ENCODE data around the gene S100A8.

The S100A8 gene

DNA sequence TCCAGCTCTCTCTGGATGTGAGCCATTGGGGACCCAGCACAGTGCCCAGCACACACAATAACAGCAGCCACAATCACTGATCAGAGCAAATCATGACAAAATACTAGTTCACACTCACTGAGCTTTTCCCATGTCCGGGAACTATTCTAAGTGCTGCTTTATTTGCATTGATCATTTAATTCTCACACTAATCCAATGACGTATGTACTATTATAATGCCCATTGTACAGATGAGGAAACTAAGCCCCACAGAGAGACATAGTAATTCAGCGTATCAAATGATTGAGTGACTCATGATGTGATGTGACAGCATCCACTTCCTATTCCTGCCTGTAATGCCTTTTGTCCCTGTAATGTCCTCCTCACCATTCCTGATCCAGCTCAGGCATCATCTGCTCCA, 1.9 kb upstream of the S100A8 start:
- H3K27ac ChIP-seq: no peak overlapping the region
- TF ChIP-seq, protein P1, sequence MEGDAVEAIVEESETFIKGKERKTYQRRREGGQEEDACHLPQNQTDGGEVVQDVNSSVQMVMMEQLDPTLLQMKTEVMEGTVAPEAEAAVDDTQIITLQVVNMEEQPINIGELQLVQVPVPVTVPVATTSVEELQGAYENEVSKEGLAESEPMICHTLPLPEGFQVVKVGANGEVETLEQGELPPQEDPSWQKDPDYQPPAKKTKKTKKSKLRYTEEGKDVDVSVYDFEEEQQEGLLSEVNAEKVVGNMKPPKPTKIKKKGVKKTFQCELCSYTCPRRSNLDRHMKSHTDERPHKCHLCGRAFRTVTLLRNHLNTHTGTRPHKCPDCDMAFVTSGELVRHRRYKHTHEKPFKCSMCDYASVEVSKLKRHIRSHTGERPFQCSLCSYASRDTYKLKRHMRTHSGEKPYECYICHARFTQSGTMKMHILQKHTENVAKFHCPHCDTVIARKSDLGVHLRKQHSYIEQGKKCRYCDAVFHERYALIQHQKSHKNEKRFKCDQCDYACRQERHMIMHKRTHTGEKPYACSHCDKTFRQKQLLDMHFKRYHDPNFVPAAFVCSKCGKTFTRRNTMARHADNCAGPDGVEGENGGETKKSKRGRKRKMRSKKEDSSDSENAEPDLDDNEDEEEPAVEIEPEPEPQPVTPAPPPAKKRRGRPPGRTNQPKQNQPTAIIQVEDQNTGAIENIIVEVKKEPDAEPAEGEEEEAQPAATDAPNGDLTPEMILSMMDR (conservative IDR thresholded peaks at IDR 0.05): no peak
- TF ChIP-seq ZFX (IDR thresholded peaks at IDR 0.05): no peak

DNA sequence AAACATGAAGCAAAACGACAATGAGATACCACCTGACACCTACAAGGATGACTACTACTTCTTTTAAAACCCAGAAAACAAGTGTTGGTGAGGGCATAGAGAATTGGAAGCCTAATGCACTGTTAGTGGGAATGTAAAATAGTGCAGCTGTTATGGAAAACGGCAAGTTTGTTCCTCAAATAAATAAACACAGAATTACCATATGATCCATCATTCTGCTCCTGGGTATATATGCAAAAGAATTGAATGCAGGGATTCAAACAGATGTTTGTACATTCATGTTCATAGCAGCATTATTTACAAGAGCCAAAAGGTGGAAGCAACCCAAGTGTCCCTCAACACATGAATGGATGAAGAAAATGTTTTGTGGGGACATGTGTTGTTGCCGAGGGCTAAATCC, 1.4 kb upstream of the S100A8 start:
- no peak for TF ChIP-seq ZFX (IDR thresholded peaks at IDR 0.05)
- TF ChIP-seq, protein P1 (conservative IDR thresholded peaks at IDR 0.05): no peak
- no peak overlapping the region for H3K27ac ChIP-seq

DNA sequence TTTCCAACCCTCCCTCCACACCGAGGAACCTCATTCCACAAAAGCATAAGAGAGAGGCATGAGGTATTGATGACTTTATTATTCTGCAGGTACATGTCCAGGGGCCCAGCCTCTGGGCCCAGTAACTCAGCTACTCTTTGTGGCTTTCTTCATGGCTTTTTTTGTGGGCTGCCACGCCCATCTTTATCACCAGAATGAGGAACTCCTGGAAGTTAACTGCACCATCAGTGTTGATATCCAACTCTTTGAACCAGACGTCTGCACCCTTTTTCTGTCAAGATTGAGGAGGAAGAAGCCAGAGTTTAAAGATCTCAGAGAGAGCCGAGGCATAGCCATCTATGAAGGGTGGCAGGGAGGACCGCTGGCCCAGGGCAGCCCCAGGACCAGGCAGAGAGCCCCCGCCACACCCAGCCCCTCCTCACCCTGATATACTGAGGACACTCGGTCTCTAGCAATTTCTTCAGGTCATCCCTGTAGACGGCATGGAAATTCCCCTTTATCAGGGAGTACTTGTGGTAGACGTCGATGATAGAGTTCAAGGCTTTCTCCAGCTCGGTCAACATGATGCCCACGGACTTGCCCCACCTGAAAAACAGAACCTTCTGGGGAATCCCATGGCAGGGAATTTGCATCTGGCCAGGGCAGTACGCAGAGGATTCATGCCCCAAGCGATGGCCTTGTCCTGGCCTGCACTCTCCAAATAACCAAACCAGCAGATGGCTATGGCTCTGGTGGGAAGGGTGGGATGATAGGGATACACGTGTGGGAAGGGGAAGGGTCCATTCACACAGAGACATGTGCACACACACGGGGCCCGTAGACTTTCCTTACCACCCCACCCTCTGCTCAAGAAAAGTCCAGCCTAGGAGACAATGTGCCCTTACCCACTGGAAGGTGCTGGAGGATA, 647 bp downstream of the S100A8 start:
- no peak overlapping the region for H3K27ac ChIP-seq
- TF ChIP-seq, protein P1 (conservative IDR thresholded peaks at IDR 0.05): no peak
- TF ChIP-seq ZFX (IDR thresholded peaks at IDR 0.05): no peak

DNA sequence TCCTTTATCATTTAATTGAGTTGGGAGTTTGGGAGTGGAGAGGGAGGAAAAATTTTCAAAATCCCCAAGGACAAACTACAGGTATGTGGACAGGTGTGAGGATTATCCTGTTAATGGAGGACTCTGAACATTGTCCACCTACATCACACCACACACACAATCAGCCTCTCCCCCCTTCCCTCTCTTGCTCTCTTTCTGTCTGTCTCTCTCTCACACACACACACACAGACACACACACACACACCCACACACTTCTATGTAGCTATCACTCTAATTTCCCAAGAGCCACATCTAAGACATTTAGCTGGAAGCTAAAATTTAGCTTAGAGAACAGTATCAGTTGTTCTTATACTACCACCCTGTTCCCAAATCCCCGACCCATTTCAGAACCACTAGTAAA, 1.5 kb downstream of the S100A8 start:
- no peak for TF ChIP-seq ZFX (IDR thresholded peaks at IDR 0.05)
- TF ChIP-seq, protein P1 (conservative IDR thresholded peaks at IDR 0.05): no peak

DNA sequence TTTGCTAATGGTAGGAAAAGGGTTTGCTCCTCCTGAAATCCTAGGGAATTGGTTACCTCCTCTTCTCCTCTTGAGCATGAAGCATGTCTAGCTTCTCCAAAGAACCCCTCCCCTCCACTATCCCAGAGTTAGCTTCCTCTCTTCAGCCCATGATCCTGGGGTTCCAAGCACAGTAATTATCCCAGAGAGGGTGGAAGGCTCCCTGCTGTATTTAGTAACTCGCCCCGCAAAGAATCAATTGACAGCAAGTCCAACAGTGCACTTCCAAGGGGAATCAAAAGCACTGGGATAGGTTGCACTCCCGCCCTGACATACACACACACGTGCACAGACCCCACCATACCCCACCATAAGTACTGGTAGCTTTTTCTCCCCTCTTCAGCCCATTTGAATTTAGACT, 3.1 kb downstream of the S100A8 start:
- TF ChIP-seq, protein P1 (conservative IDR thresholded peaks at IDR 0.05): no peak
- no peak for TF ChIP-seq ZFX (IDR thresholded peaks at IDR 0.05)
- H3K27ac ChIP-seq: no peak overlapping the region

More for the DNA sequence above, 1.5 kb downstream of the S100A8 start:
- no peak overlapping the region for H3K27ac ChIP-seq

DNA sequence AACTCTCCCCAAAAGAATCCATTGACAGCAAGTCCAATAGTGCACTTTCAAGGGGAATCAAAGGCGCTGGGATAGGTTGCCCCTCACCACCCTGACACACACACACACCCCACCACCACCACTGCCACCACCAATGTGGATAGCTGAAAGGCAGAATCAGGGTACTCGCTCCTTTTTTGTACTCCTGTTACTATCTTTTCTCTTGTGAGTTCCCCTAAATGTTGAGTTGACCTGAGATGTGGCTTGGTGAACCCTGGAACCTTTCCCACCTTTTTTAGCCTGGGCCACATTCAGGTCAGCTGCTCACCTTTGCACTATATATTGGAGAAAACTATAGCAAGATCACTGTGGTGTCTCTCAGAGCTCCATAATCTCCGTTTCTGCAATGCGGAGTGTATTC, 3.9 kb downstream of the S100A8 start:
- TF ChIP-seq ZFX (IDR thresholded peaks at IDR 0.05): no peak
- TF ChIP-seq, protein P1 (conservative IDR thresholded peaks at IDR 0.05): no peak
- no peak overlapping the region for H3K27ac ChIP-seq

DNA sequence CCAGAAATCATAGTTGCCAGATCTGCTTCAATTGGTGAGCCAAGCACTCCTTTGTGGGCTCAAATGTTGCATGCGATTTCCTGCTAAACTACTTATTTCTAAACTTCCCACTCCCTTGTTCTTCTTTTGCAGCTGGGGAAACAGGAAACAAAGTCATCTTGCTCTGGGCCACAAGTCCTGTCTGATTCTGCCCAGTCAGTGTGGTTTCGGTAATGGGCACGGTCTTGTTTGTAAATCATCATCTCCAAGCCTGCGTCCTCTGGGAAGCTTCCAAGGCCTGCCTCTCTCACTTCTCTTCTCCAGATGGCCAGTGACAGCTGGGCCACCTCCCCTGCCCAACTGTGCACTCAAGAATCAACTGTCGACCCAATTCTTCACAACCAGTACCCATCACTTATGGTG, 4.4 kb downstream of the S100A8 start:
- no peak for TF ChIP-seq ZFX (IDR thresholded peaks at IDR 0.05)
- TF ChIP-seq, protein P1 (conservative IDR thresholded peaks at IDR 0.05): no peak
- no peak overlapping the region for H3K27ac ChIP-seq

Measured in C4-2B (cell line).